Measurements from ENCODE around the gene CDSN. TPM values are rescaled to one million over a fixed set of nuclear protein-coding genes. Genes with fewer than 3 reads are reported as not detected.

CDSN gene
- total RNA-seq, 2 donors from 2014 or later: not detected

- H3K9me3 ChIP-seq (ENCODE audit: control insufficient read depth, low read length, poor library complexity, severe bottlenecking): no peaks in the 10 kb centered on the region
- Mint-ChIP-seq H3K4me1 (peaks cover 6% of the 10 kb centered on the region), H3K36me3 (ENCODE audit: low read depth) (peaks cover 3% of the 10 kb centered on the region), H3K4me3 (peak within 1 kb of the TSS; percentile 67), H3K27ac (peak within 1 kb of the TSS; percentile 87), H3K27me3 (no peaks in the 10 kb centered on the region)
- DNase-seq (no peak), ATAC-seq (no peak)
These were observed 18.7 kb upstream of the CDSN start, which contains the start of gene PSORS1C2 for GRCh38 chr6:31138982-31139381. PSORS1C2 (minus strand) TSS chr6:31139066; CDS start chr6:31139026, 40 bp downstream.

DNA sequence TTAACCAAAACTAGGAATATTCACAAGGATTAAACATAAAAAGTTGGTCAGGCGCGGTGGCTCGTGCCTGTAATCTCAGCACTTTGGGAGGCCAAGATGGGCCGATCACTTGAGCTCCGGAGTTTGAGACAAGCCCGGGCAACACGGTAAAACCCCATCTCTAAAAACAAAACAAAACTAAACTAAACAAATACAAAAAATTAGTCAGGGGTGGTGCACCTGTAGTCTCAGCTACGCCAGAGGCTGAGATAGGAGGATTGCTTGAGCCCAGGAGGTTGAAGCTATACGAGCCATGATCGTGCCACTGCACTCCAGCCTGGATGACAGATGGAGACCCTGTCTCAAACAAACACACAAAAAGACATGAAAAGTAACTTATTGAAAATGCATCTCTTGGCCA is 15.5 kb upstream of the CDSN start:
- Mint-ChIP-seq H3K27ac (no peak overlapping the region), H3K27me3 (no peaks in the 10 kb centered on the region), H3K4me1 (peaks cover 3% of the 10 kb centered on the region), H3K36me3 (ENCODE audit: low read depth) (peaks cover 3% of the 10 kb centered on the region), H3K4me3 (no peak overlapping the region)
- H3K9me3 ChIP-seq (ENCODE audit: control insufficient read depth, low read length, poor library complexity, severe bottlenecking): no peaks in the 10 kb centered on the region
- ATAC-seq (no peak), DNase-seq (no peak)

- H3K4me3 Mint-ChIP-seq: no peak overlapping the region
- ATAC-seq: no peak
These were observed 12.6 kb upstream of the CDSN start for GRCh38 chr6:31132806-31133205.

DNA sequence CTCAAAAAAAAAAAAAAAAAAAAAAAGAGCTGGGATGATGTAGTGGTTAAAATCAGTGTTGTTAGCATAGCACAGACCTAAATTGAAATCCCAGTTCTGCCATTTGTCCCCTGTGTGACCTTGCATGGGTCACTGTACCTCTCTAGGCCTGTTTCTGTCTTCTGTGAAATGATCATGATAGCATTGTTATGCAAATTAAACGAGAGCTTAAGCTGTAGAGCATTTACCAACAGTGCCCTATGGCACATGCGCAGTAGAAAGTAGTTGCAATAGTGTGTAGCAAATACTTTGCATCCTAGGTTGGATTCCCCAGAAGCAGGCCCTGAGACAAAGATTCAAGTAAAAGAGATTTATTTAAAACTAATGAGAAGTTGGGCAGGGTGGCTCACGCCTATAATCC is 11.3 kb upstream of the CDSN start:
- ATAC-seq (no peak), DNase-seq (no peak)
- Mint-ChIP-seq H3K4me3 (no peak overlapping the region), H3K27me3 (peaks cover 13% of the 10 kb centered on the region), H3K27ac (no peak overlapping the region), H3K4me1 (peaks cover 6% of the 10 kb centered on the region), H3K36me3 (ENCODE audit: low read depth) (no peaks in the 10 kb centered on the region)
- H3K9me3 ChIP-seq (ENCODE audit: control insufficient read depth, low read length, poor library complexity, severe bottlenecking): no peaks in the 10 kb centered on the region

More at GRCh38 chr6:31132806-31133205, 12.6 kb upstream of the CDSN start:
- DNase-seq: no peak
- H3K27ac Mint-ChIP-seq: no peak overlapping the region
- H3K36me3 Mint-ChIP-seq (ENCODE audit: low read depth): peaks cover 3% of the 10 kb centered on the region
- H3K27me3 Mint-ChIP-seq: peaks cover 11% of the 10 kb centered on the region
- H3K9me3 ChIP-seq (ENCODE audit: control insufficient read depth, low read length, poor library complexity, severe bottlenecking): no peaks in the 10 kb centered on the region
- peaks cover 9% of the 10 kb centered on the region for H3K4me1 Mint-ChIP-seq

DNA sequence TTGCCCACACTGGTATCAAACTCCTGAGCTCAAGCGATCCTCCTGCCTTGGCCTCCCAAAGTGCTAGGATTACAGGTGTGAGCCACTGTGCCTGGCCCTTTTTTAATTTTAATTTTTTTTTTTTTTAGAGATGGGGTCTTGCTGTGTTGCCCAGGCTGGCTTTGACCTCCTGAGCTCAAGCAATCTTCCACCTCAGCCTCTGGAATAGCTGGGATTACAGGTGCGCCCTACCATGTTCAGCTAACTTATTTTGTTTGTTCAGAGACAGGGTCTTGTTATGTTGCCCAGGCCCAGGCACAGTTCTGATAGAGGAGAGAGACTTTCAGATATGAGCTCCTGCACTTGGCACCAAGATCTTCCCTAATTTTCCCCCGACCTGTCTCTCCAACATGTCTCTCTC is 10.5 kb upstream of the CDSN start:
- no peak overlapping the region for H3K27ac Mint-ChIP-seq
- peaks cover 6% of the 10 kb centered on the region for H3K4me1 Mint-ChIP-seq
- no peaks in the 10 kb centered on the region for H3K36me3 Mint-ChIP-seq (ENCODE audit: low read depth)
- H3K9me3 ChIP-seq (ENCODE audit: control insufficient read depth, low read length, poor library complexity, severe bottlenecking): no peaks in the 10 kb centered on the region
- ATAC-seq (no peak), DNase-seq (no peak)
- peaks cover 13% of the 10 kb centered on the region for H3K27me3 Mint-ChIP-seq
- no peak overlapping the region for H3K4me3 Mint-ChIP-seq

- ATAC-seq (no peak), DNase-seq (no peak)
- H3K9me3 ChIP-seq (ENCODE audit: control insufficient read depth, low read length, poor library complexity, severe bottlenecking): no peaks in the 10 kb centered on the region
- no peak overlapping the region for H3K4me3 Mint-ChIP-seq
- no peaks in the 10 kb centered on the region for H3K36me3 Mint-ChIP-seq (ENCODE audit: low read depth)
- H3K4me1 Mint-ChIP-seq: peaks cover 9% of the 10 kb centered on the region
- H3K27ac Mint-ChIP-seq: no peak overlapping the region
- peaks cover 13% of the 10 kb centered on the region for H3K27me3 Mint-ChIP-seq
These were observed 8.9 kb upstream of the CDSN start for GRCh38 chr6:31129130-31129529.

DNA sequence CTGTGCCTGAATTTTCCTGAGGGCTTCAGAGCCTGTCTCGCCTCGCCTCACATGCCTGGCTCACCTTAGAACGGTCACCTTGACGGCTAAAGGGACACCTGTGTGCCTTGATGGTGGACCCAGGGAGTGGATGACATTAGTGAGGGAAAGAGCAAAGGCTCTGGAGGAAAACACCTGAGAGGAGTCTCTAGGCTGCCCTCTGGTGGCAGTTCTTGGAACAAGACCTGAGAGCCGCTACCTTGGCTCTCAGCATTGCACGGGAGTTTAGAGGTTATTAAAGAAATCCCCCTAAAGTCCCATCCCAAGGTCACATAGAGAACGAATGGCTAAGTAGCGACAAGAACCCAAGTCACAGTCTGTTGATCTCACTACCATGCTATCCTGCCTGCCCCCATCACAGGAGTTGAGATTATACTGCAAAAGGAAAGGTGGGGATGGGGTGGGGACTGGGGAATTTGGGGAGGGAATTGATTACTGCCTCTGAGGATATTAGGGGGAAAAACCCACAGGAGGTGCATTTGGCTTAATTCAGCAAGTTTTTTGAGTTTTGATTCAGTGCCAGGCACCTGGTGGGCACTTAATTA is 7.9 kb upstream of the CDSN start:
- peak overlapping the region; percentile 80 for H3K27ac Mint-ChIP-seq
- peak; percentile 53 to 75 (median 57) for DNase-seq

DNA sequence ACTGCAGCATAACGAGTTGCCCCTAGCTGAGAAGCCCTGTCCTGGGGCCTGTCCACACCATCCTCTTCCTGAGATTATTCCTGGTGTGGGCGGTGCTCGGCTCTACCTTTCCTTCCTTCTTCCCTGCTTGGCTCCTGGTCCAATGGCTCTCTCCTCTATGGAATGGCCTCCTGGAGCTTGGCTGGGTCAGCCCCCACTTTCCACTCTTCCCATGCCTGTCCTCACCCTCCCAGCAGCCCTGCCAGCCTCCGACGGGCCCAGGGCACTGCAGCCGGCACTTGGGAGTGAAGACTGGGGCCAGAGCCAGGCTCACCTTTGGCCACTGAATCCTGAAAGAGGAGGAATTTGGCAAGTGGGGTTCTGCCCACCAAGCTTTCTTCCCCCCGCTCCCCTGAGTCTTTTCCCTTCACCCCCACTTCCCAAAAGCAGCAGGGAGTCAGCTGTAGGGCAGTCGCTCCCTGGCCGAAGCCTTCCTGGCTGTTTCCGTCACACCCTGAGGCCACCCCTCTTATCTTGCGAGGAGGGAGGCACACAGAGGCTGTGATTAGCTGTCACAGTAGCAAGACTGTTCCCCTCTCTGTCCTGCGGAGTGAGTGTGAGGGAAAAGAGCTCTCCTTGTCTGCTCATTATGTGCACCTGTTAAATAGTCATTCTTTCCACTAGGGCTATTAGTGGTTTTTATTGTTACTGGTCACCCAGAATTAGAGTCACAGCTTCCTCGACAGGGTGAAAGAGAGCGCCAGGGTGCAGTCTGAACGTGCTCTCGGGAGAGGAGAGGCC is 6.3 kb upstream of the CDSN start:
- peaks cover 20% of the 10 kb centered on the region for H3K27me3 Mint-ChIP-seq
- H3K4me3 Mint-ChIP-seq: no peak overlapping the region
- no peaks in the 10 kb centered on the region for H3K9me3 ChIP-seq (ENCODE audit: control insufficient read depth, low read length, poor library complexity, severe bottlenecking)
- ATAC-seq: no peak
- DNase-seq: no peak
- no peak overlapping the region for H3K27ac Mint-ChIP-seq
- H3K36me3 Mint-ChIP-seq (ENCODE audit: low read depth): no peaks in the 10 kb centered on the region
- H3K4me1 Mint-ChIP-seq: peaks cover 11% of the 10 kb centered on the region

More for the DNA sequence above, 7.9 kb upstream of the CDSN start:
- peak; percentile 86 for ATAC-seq
- H3K9me3 ChIP-seq (ENCODE audit: control insufficient read depth, low read length, poor library complexity, severe bottlenecking): no peaks in the 10 kb centered on the region
- Mint-ChIP-seq H3K36me3 (ENCODE audit: low read depth) (no peaks in the 10 kb centered on the region), H3K4me1 (peaks cover 11% of the 10 kb centered on the region), H3K27me3 (peaks cover 20% of the 10 kb centered on the region), H3K4me3 (no peak overlapping the region)

DNA sequence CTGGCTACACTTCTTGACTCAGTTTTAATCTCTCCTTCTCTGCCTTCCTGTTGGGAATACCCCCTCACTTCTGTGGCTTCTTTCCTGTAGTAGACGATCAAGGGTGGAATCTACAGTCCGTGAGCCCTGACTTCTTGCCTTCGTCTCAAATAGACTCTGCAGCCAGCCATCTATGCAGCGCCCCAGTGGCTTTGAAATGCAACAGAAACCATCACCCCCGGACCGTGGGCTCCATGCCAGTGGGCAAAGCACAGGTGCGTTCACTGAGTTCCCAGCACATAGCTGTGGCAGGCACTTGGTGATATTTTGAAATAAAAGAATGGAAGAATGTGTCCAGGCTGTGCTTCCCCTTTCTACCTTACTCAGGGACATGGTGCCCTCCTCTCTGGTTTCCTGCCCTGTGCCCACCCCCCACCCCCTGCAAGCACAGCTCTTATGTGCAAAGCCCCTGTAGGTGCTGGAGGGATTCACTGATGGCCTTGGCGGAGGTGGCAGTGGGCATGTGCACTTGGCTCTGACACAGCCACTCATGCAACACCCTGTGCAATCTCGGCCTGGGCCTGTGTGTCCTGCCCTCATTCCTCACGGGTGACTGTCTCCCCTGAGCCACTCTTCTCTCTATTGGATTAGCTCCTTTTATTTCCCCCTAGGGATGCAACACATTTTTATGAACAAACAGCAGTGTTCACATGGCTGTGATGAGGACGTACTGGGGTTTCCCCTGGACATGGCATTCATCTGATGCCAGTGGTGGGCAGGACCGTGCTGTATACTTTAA is 5.5 kb upstream of the CDSN start:
- no peak overlapping the region for H3K27ac Mint-ChIP-seq
- H3K9me3 ChIP-seq (ENCODE audit: control insufficient read depth, low read length, poor library complexity, severe bottlenecking): no peaks in the 10 kb centered on the region
- no peak overlapping the region for H3K4me3 Mint-ChIP-seq
- DNase-seq (no peak), ATAC-seq (no peak)
- peaks cover 20% of the 10 kb centered on the region for H3K27me3 Mint-ChIP-seq
- H3K4me1 Mint-ChIP-seq: peaks cover 11% of the 10 kb centered on the region
- H3K36me3 Mint-ChIP-seq (ENCODE audit: low read depth): no peaks in the 10 kb centered on the region

- ATAC-seq (no peak), DNase-seq (no peak)
- Mint-ChIP-seq H3K36me3 (ENCODE audit: low read depth) (no peaks in the 10 kb centered on the region), H3K27me3 (peaks cover 20% of the 10 kb centered on the region), H3K4me1 (peaks cover 11% of the 10 kb centered on the region), H3K4me3 (no peak overlapping the region), H3K27ac (no peak overlapping the region)
- no peaks in the 10 kb centered on the region for H3K9me3 ChIP-seq (ENCODE audit: control insufficient read depth, low read length, poor library complexity, severe bottlenecking)
These were observed 4.9 kb upstream of the CDSN start for GRCh38 chr6:31125162-31125561.

GRCh38 chr6:31122791-31123706 is 2.8 kb upstream of the CDSN start:
- no peaks in the 10 kb centered on the region for H3K9me3 ChIP-seq (ENCODE audit: control insufficient read depth, low read length, poor library complexity, severe bottlenecking)
- H3K27ac Mint-ChIP-seq: peak overlapping the region; percentile 41
- H3K36me3 Mint-ChIP-seq (ENCODE audit: low read depth): peaks cover 2% of the 10 kb centered on the region
- no peak overlapping the region for H3K4me3 Mint-ChIP-seq
- no peak for DNase-seq
- no peak for ATAC-seq
- peaks cover 23% of the 10 kb centered on the region for H3K27me3 Mint-ChIP-seq
- H3K4me1 Mint-ChIP-seq: peaks cover 11% of the 10 kb centered on the region

DNA sequence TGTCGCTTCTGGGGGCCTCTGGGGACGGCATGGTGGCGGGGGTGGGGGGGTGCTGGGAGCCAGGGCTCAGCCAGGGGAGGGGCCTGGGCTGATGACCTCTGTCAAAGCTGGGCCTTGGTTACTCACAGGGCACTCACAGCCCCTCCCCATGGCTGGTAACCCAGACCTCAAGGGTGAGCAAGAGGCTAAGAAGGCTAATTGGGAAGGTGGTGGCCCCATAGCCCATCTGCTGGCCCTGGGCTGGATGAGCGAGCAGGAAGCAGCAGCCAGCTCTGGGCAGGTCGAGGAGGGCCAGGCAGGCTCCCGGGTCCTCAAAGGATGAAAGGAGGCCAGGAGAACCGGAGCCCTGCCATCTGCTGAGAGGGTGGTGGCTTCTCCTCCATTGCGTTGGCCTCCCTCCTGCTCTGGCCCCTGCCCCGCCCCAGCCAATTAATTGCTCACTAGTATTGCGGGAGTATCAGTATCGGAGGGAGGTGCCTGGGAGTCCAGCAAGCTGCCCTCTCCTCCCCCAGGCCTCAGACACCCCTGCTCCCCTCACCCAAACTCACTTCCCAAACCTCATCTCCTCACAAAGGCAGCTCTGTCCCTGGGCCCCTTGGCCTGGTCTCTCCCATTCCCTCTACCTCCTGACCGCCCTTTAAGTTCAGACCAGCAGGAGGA is 1.0 kb upstream of the CDSN start:
- no peak for DNase-seq
- H3K36me3 Mint-ChIP-seq (ENCODE audit: low read depth): peaks cover 2% of the 10 kb centered on the region
- H3K9me3 ChIP-seq (ENCODE audit: control insufficient read depth, low read length, poor library complexity, severe bottlenecking): no peaks in the 10 kb centered on the region
- H3K27ac Mint-ChIP-seq: no peak overlapping the region
- no peak for ATAC-seq
- peaks cover 31% of the 10 kb centered on the region for H3K27me3 Mint-ChIP-seq
- H3K4me1 Mint-ChIP-seq: peaks cover 8% of the 10 kb centered on the region
- no peak overlapping the region for H3K4me3 Mint-ChIP-seq

Measured in T-helper 17 cell (primary cell).